ENCODE data around the gene ZNF43.
"Not testable (repeated sequence)": the region's sequence is repeated elsewhere in the genome, so short reads cannot be mapped to it uniquely, and the experiment has no call there.

The ZNF43 gene

GRCh38 chr19:21835810-21836444 lies at the start of gene ZNF43:
Gene ZNF43, minus strand, starts transcription at chr19:21836182. Its CDS starts 144 bp downstream, at chr19:21836038.
- peak; percentile 83 for DNase-seq (ENCODE audit: low read depth)

DNA sequence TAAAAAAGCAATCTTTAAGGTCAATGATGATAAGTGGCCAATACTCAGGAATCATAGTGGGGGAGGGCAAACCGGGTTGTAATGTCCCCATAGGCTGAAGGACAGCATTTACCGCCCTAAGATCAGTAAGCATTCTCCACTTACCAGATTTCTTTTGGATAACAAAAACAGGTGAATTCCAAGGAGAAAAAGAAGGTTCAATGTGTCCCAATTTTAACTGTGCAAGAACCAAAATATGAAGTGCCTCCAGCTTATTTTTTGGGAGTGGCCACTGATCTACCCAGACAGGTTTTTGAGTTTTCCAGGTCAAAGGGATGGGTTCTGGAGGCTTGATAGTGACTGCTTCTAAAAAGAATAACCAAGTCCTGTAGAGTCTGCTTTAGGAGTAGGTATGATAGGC lies 49.5 kb upstream of the ZNF43 start:
- not testable (repeated sequence) for DNase-seq (ENCODE audit: low read depth)

DNA sequence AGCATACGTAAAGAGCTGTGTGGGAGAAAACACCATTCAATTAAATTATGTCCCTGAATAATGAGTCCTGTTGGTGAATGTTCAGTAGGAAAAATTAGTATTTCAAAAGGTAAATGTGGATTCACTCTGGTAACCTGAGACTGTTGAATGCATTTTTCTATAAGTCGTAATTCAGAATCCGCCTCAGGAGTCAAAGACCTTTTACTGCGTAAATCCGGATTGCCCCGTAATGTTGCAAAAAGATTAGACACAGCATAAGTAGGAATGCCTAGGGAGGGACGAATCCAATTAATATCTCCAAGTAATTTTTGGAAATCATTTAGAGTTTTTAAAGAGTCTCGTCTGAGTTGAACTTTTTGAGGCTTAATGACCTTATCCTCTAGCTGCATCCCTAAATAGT lies 48.8 kb upstream of the ZNF43 start:
- not testable (repeated sequence) for DNase-seq (ENCODE audit: low read depth)

DNA sequence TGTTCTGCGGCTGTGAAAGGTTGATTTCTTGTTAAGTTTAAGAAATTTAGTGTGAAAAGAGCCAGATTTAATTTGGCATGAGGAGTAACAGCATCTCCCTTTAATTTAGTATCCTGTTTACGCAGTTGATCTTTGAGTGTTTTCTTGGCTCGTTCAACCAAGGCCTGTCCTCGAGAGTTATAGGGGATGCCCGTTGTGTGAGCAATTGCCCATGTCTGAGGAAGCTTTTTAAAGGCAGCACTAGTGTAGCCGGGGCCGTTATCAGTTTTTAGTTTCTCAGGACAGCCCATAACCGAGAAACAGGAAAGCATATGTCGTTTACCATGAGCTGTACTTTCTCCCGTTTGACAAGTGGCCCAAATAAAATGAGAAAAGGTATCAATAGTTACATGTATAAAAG lies 47.5 kb upstream of the ZNF43 start:
- DNase-seq (ENCODE audit: low read depth), result no peak

DNA sequence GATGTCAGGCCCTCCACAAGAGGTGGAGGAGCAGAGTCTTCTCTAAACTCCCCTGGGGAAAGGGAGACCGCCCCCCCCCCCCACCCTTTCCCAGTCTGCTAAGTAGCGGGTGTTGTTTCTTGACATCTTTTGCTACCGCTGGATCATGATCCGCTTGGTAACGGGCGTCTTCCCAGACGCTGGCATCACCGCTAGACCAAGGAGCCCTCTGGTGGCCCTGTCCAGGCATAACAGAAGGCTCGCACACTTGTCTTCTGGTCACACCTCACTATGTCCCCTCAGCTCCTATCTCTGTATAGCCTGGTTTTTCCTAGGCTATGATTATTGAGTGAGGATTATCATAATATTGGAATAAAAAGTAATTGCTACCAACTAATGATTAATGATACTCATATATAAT lies 44.8 kb upstream of the ZNF43 start:
- DNase-seq (ENCODE audit: low read depth), result not testable (repeated sequence)

DNA sequence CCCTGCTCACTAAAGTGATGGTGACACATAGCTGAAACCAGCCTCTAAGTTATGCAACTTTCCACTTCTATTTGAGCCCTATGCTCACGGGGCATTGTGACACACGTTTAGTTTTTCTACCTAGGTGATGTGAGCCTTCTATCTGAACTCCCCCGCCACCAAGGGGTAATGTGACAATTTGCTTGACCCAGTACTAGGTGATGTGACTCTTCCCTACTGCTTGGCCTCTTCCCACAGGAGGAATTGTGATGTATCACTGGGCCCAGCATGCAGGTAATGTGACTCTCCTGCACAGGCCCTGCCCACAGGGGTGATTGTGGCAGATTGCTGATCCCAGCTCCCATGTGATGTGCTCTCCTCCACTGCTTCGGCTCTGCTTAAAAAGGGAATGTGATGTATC lies 42.7 kb upstream of the ZNF43 start:
- no peak for DNase-seq (ENCODE audit: low read depth)

GRCh38 chr19:21877976-21878375 lies 42.0 kb upstream of the ZNF43 start:
- no peak for DNase-seq (ENCODE audit: low read depth)

DNA sequence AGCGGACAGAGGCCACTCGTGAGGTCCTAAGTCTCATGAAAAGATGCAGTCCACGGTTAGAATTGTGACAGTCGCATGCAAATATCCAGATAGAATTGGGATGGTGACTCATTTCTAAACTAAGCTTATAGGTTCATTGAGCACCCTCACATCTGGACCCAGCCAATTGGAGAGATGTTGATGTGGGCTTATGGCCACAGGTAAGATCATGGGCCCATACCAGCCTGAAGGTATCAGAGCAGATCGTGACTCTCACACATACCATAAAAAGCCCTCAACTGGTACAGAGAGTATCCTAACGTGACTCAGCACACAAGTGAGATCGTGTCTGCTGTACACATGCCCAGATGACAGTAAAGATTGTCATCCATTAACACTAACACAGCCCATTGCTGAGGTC lies 40.6 kb upstream of the ZNF43 start:
- DNase-seq (ENCODE audit: low read depth), result not testable (repeated sequence)

- DNase-seq (ENCODE audit: low read depth), result no peak
These were observed 21.0 kb upstream of the ZNF43 start for GRCh38 chr19:21856773-21857514.

DNA sequence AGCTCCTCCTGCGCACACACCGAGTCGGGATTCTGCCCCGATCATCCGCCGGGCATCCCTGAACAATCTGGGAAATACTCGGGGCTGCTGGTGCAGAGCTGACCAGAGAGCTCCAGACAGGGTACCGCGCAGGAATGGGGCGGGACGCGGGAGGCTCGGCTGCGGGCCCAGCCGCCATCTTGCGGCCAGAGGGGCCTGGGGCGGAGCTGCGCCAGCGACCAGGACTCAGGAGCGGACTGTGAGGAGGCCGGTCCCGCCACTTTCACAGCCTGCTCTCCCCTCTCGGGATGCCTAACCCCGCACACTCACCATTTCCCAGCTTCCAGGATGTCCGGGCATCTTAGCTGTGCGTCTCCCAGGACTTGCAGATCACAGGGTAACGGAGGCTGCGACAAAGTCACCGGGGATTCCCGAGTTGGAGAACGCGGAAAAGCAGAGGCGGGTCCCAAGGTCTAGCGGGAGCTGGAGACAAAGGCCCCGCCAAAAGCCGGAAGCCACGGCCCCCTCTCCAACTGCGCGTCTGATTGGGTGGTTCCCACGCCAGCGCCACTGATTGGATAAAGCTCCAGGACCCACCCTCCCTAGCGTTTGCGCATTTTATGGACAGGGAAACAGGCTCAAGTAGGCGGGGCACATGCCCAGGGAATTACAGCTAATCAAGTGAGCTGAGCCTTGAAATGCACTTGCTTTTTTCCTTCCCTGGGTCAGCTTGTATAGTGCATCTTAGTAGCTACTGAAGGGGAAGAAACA lies 15.8 kb upstream of the ZNF43 start:
- DNase-seq (ENCODE audit: low read depth), result peak; percentile 85

GRCh38 chr19:21850656-21851255 lies 14.8 kb upstream of the ZNF43 start:
- no peak for DNase-seq (ENCODE audit: low read depth)

DNA sequence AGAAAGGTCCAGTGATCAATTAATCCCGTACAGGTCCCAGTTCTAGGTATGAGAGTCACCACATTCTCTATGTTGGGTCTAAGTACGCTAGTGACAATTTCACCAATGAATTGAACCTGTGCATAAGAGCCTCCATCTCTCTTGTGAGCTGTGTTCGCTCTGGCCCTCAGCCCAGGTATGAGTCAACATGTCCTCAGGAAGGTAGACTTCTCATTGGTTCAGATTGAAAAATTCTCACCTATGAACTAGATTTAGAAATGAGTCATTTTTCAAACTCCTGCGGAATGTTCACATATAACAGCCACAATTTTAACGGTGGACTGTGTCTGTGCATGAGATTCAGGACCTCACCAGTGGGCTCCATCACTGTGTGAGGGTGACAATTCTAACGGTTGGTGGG lies 12.7 kb upstream of the ZNF43 start:
- no peak for DNase-seq (ENCODE audit: low read depth)

- DNase-seq (ENCODE audit: low read depth), result no peak
These were observed 7.1 kb upstream of the ZNF43 start for GRCh38 chr19:21843081-21843480.

- no peak for DNase-seq (ENCODE audit: low read depth)
These were observed 5.6 kb upstream of the ZNF43 start for GRCh38 chr19:21841488-21842097.

- DNase-seq (ENCODE audit: low read depth), result no peak
These were observed 5.1 kb upstream of the ZNF43 start for GRCh38 chr19:21841081-21841480.

DNA sequence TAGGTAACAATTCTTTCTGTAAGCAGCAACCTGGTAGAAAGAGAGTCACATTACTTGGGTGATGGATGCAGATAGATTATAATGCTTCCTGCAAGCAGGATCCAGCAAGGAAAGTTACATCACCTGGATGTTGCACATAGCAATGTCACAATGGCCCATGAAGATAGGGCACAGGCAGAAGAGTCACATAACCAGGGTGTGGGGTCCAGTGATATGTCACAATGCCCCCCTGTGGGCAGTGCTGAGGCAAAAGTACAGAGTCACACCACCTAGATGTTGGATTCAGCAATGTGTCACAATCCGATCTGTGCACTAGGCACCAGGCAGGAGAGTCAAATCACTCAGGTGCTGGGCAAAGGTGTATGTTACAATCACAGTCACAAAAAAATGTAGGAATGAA lies 4.0 kb upstream of the ZNF43 start:
- DNase-seq (ENCODE audit: low read depth), result no peak

- no peak for DNase-seq (ENCODE audit: low read depth)
These were observed 2.7 kb upstream of the ZNF43 start for GRCh38 chr19:21838646-21839045.

- DNase-seq (ENCODE audit: low read depth), result no peak
These were observed 563 bp downstream of the ZNF43 start for GRCh38 chr19:21835429-21835809.

GRCh38 chr19:21833733-21834132 lies 2.2 kb downstream of the ZNF43 start:
- no peak for DNase-seq (ENCODE audit: low read depth)

DNA sequence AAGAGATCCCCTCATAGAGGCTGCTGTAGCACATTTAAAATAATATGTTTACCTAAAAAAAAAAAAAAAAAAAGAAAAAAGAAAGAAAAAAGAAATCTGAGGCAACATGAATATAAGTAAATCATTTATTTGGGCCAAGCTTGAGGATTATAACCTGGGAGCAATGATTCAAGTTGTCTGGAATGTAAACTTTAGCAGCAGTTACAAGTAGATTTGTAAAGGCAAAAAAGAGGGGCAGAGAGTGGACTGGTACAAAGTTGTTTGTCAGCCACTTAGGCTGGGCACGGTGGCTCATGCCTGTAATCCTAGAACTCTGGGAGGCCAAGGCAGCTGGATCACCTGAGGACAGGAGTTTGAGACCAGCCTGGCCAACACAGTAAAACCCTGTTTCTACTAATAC lies 11.3 kb downstream of the ZNF43 start:
- DNase-seq (ENCODE audit: low read depth), result no peak

- no peak for DNase-seq (ENCODE audit: low read depth)
These were observed 12.8 kb downstream of the ZNF43 start for GRCh38 chr19:21823224-21823623.

- DNase-seq (ENCODE audit: low read depth), result no peak
These were observed 23.5 kb downstream of the ZNF43 start for GRCh38 chr19:21812448-21812847.
